Astrocyte of the spinal cord (primary cell): ENCODE results near the gene GNAI2.
"Not testable (repeated sequence)": the region's sequence is repeated elsewhere in the genome, so short reads cannot be mapped to it uniquely, and the experiment has no call there.

ENCODE experiments used
- DNase-seq: peaks from one replicate; pipeline ENCODE4 v3.0.0; 2011; ENCODE audit warnings: low read depth, low spot score
- H3K4me3 ChIP-seq: 2 replicates; pipeline ENCODE4 v1.5.1; 2011; ENCODE audit warnings: low read depth, mild to moderate bottlenecking, low read length, moderate library complexity
- in situ Hi-C: cut with HindIII; loops from 2 replicates; pipeline ENCODE4 v1.10.0; 2017; ENCODE audit warnings: low sequenced_read_pairs
- TF ChIP-seq, protein P1 (sequence below): IDR thresholded peaks from 2 replicates; pipeline ENCODE4 v1.5.1; 2012; ENCODE audit warnings: low read depth, mild to moderate bottlenecking, low read length, inconsistent platforms

The GNAI2 gene

DNA sequence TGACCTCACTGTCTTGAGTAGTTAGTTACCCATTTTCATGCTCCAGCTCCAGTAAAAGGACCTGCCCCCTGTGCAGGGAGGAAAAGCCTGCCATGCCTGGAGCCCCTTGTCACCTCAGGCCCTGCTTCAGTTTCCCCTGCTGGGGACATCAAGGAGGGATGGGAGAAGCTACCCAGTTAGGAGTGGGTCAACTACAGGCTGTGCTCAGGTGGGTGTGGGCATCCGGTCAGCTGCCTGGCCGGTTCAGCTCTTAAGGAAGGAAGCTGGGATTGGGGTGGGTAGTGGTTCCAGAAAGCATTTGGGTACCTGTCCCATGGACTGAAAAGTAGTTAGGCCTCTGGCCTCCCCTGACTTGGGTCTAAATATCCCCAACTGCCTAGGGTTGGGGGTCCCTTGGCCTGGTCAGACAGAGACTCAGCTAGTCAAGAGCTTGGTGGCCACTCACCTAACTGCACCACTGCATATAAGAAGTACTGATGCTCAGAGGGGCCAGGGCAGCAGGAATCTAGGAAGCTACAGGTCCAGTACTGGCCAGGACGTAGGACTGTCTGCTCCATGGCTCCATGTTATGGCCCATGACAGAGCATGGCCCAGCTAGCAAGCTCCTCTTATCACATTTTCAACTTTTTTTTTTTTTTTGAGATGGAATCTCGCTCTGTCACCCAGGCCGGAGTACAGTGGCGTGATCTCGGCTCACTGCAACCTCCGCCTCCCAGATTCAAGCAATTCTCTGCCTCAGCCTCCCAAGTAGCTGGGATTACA lies 43.4 kb downstream of the GNAI2 start:
- no peak for DNase-seq
- in situ Hi-C loops, result no loop called here
- H3K4me3 ChIP-seq, result no peak overlapping the region
- TF ChIP-seq, protein P1, sequence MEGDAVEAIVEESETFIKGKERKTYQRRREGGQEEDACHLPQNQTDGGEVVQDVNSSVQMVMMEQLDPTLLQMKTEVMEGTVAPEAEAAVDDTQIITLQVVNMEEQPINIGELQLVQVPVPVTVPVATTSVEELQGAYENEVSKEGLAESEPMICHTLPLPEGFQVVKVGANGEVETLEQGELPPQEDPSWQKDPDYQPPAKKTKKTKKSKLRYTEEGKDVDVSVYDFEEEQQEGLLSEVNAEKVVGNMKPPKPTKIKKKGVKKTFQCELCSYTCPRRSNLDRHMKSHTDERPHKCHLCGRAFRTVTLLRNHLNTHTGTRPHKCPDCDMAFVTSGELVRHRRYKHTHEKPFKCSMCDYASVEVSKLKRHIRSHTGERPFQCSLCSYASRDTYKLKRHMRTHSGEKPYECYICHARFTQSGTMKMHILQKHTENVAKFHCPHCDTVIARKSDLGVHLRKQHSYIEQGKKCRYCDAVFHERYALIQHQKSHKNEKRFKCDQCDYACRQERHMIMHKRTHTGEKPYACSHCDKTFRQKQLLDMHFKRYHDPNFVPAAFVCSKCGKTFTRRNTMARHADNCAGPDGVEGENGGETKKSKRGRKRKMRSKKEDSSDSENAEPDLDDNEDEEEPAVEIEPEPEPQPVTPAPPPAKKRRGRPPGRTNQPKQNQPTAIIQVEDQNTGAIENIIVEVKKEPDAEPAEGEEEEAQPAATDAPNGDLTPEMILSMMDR, result no peak

DNA sequence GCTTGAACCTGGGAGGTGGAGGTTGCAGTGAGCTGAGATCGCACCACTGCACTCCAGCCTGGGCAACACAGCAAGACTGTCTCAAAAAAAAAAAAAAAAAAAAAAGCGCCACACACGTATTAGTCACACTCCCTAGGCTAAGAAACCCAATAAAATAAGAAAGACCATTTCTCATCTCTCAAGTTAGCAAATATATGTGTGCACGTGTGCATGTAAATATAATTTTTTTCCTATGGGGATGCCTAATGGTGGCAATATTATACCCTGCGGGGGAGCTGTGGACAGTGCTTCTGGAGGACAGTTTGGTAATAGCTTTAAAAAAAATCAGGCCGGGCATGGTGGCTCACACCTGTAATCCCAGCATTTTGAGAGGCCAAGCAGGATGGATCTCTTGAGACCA lies 48.1 kb downstream of the GNAI2 start:
- DNase-seq, H3K4me3 ChIP-seq, in situ Hi-C loops: not testable (repeated sequence)

DNA sequence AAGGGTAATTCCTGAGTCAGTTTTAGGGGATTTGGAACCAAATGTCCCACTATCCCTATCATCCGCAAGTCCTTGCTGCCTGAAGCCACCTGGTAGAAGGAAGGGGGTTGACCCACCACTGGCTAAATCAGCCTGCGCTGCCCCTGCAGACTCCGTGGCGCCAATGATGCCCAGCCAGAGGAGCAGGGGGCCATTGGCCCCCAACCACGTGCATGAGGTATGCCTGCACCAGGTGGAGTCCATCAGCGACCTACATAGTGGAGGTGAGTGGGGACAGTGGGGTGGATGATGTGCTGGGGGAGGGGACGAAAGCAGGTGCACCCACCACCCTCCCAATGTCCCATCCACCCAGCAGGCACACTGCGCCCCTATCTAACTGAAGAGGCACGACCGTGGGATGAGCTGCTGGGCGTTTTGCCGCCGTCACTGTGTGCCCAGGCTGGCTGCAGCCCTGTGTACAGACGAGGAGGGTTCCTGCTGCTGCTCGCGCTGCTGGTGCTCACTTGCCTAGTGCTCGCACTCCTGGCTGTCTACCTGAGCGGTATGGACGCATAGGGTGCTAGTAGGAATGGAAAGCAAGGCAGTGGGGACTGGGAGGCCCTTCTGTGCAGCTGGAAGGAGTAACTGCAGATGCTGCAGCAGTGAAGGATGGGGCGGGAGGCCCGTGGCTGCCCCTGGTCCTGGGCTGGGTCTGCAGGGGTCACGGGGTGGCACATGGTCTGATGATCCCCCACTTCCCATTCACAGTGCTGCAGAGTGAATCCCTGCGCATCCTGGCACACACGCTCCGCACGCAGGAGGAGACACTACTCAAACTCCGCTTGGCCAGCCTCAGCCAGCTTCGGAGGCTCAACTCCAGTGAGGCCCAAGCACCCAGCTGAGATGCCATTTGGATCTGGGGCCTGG lies 50.6 kb downstream of the GNAI2 start:
- no peak for DNase-seq

DNA sequence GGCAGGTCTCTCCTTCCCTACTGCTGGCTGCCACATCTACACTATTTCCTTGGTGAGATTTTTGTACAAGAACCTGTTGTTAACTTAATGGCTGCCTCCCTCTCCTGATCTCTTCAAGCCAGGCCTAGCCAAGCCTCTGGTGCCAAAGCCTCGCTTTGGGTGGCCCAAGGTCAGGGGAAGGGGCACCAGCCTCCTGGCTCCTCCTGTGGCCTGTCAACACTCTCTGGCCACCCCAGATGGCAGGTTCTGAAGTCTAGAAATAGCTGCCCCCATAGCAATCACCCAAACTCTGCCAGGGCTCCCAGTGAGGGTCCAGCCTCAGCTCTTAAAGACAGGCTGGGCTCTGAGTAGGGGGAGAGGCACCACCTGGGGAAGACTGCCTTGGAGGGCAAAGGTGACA lies 51.3 kb downstream of the GNAI2 start:
- TF ChIP-seq, protein P1, result no peak
- no peak for DNase-seq
- H3K4me3 ChIP-seq, result no peak overlapping the region
- in situ Hi-C loops, result no loop called here

More for the DNA sequence above, 50.6 kb downstream of the GNAI2 start:
- in situ Hi-C loops, result no loop called here
- no peak overlapping the region for H3K4me3 ChIP-seq
- TF ChIP-seq, protein P1, result no peak

DNA sequence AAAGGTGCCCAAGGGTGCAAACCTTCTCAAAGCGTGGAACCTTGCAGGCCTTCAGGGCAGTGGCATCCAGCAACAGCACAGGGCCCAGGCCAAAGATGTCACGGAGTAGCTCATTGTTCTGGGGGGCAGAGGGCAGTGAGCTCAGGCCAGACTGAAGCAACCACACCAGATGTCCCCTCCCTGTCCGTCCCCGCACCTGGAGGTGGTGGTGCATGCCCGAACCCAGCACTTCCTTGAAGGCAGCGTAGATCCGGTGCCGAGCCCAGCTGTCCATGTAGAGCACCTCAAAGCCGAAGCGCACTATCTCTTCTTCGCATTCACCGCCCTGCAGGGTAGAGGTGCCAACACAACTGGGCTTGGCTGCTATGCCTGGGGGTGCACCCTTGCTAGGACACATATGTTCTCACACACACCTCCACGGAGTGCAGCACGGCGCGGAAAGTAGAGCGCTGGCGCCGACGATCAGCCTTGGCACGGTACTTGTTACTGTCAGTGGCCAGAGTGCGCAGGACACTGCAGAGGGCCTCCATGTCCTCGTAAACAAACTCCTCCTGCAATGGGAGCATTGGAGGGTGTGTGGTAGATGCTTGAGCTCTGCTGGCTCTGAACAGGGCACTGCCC lies 52.5 kb downstream of the GNAI2 start:
- TF ChIP-seq, protein P1, result no peak
- no peak for DNase-seq
- in situ Hi-C loops, result no loop called here
- H3K4me3 ChIP-seq, result no peak overlapping the region

DNA sequence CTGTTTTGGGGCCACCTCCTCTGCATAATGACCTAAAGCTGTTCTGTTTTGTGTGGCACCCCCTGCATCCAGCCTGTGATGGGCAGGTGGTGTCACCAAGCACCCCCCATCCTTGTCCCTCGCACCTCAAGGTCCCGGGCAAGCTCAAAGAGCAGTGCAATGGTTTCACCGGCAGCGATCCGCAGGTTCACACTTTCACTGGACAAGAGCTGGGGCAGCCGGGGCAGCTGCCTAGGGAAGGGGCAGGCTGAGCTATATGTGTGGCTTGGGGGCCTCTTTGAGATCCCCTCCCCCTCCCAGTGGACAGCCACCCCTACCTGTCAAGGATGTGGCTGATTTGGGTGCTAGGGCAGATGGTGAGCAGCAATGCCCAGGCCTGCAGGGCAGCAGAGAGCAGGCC lies 53.1 kb downstream of the GNAI2 start:
- DNase-seq, result no peak
- H3K4me3 ChIP-seq, result no peak overlapping the region
- in situ Hi-C loops, result no loop called here
- TF ChIP-seq, protein P1, result no peak
